BJ (cell line): ENCODE results near the gene SPANXN4. TPM values are rescaled to one million over a fixed set of nuclear protein-coding genes. Genes with fewer than 3 reads are reported as not detected.

Experiments
- CTCF ChIA-PET: fragments of 350-600 bp; formaldehyde crosslinking; extraction: SDS; loops from one replicate; lab custom pipeline; 2021; ENCODE audit warnings: antibody characterized with exemption, inconsistent platforms; lab: Yijun Ruan, JAX
- POLR2A ChIA-PET: fragments of 300-600 bp; sonication (Branson Sonifier 250); formaldehyde crosslinking; extraction: SDS; loops from one replicate; lab custom pipeline; 2021; ENCODE audit warnings: antibody characterized with exemption; lab: Charles Lee
- DNase-seq: peaks from one replicate; pipeline ENCODE4 v3.0.0-alpha.2; 2011; ENCODE audit warnings: low read depth
- H3K27me3 ChIP-seq: 2 replicates; pipeline ENCODE4 v1.6.0; 2011; ENCODE audit warnings: low read length; ENCODE audit not compliant: control insufficient read depth, insufficient read depth
- H3K36me3 ChIP-seq: 2 replicates; pipeline ENCODE4 v1.5.1; 2011; ENCODE audit warnings: low read length; ENCODE audit not compliant: control insufficient read depth, insufficient read depth
- H3K4me3 ChIP-seq: 2 replicates; pipeline ENCODE4 v1.5.1; 2011; ENCODE audit warnings: low read depth, mild to moderate bottlenecking, control low read depth, low read length
- CTCF ChIP-seq: IDR thresholded peaks from 2 replicates; pipeline ENCODE4 v1.5.1; 2011; ENCODE audit warnings: low read depth, mild to moderate bottlenecking, control low read depth, inconsistent platforms, low read length, moderate library complexity; ENCODE audit not compliant: insufficient read depth
- polyA plus RNA-seq: library from polyadenylated mRNA; depleted of rRNA; stranded (reverse); fragments of >200 nt; gene quantifications from 2 replicates; pipeline ENCODE4 v1.2.3, GENCODE V29; 2011

SPANXN4 gene
- polyA plus RNA-seq, 1 experiment = not detected

GRCh38 chrX:142998447-142999198, 27.1 kb upstream of the SPANXN4 start:
- TF ChIP-seq CTCF = no peak
- no peak for DNase-seq
- Histone ChIP-seq H3K4me3 (no peak overlapping the region), H3K36me3 (no peaks in the 10 kb centered on the region), H3K27me3 (no peaks in the 10 kb centered on the region)
- POLR2A ChIA-PET = no interaction called here
- CTCF ChIA-PET = no interaction called here

GRCh38 chrX:142999199-142999701, 26.5 kb upstream of the SPANXN4 start:
- Histone ChIP-seq H3K4me3 (no peak overlapping the region), H3K36me3 (no peaks in the 10 kb centered on the region), H3K27me3 (no peaks in the 10 kb centered on the region)
- DNase-seq = no peak
- CTCF ChIA-PET = no interaction called here
- TF ChIP-seq CTCF = no peak
- POLR2A ChIA-PET = no interaction called here

- POLR2A ChIA-PET = no interaction called here
- TF ChIP-seq CTCF = no peak
- Histone ChIP-seq H3K4me3 (no peak overlapping the region), H3K36me3 (no peaks in the 10 kb centered on the region), H3K27me3 (no peaks in the 10 kb centered on the region)
- CTCF ChIA-PET = no interaction called here
- no peak for DNase-seq
These were observed 23.5 kb upstream of the SPANXN4 start for GRCh38 chrX:143002206-143002605.

- ChIA-PET CTCF (no interaction called here), POLR2A (no interaction called here)
- H3K4me3 ChIP-seq = no peak overlapping the region
- DNase-seq = no peak
- TF ChIP-seq CTCF = no peak
- H3K36me3 ChIP-seq = no peaks in the 10 kb centered on the region
- no peaks in the 10 kb centered on the region for H3K27me3 ChIP-seq
These were observed 8.5 kb upstream of the SPANXN4 start for GRCh38 chrX:143017272-143017671.

- no peak for DNase-seq
- ChIA-PET CTCF (no interaction called here), POLR2A (no interaction called here)
- Histone ChIP-seq H3K27me3 (no peaks in the 10 kb centered on the region), H3K4me3 (no peak overlapping the region), H3K36me3 (no peaks in the 10 kb centered on the region)
- TF ChIP-seq CTCF = no peak
These were observed 1.5 kb downstream of the SPANXN4 start for GRCh38 chrX:143027275-143027674.
